Naive thymus-derived CD4-positive, alpha-beta T cell (primary cell): ENCODE results near the gene KIF27. TPM values are rescaled to one million over a fixed set of nuclear protein-coding genes. Genes with fewer than 3 reads are reported as not detected.
"Not testable (repeated sequence)": the region's sequence is repeated elsewhere in the genome, so short reads cannot be mapped to it uniquely, and the experiment has no call there.

Experiments
- ATAC-seq: fragments of 150-1000 bp; cut with Tn5 transposase; 2 replicates; pipeline ENCODE4 v1.10.0; 2021; ENCODE audit warnings: mild to moderate bottlenecking, moderate library complexity
- CTCF ChIA-PET: fragments of 350-600 bp; sonication (Branson Sonifier 250); formaldehyde crosslinking; loops from one replicate; lab custom pipeline; 2021; ENCODE audit warnings: antibody characterized with exemption; lab: Charles Lee
- POLR2A ChIA-PET: fragments of 350-600 bp; sonication (Branson Sonifier 250); formaldehyde crosslinking; loops from one replicate; lab custom pipeline; 2021; ENCODE audit warnings: antibody characterized with exemption, inconsistent platforms; lab: Charles Lee
- DNase-seq, 9 donors: peaks; one replicate each; pipeline versions ENCODE4 v3.0.0 to v3.0.0-alpha.2; 2020 to 2022; ENCODE audit warnings: mixed read lengths in 1 of 9
- H3K27ac ChIP-seq: one replicate; pipeline ENCODE4 v1.7.0; 2013; ENCODE audit warnings: mild to moderate bottlenecking, low read depth, low read length, moderate library complexity
- H3K27me3 ChIP-seq, 2 donors: one replicate each; pipeline ENCODE4 v1.7.0; 2013; ENCODE audit warnings: low read length in 2 of 2, mild to moderate bottlenecking in 2 of 2, moderate library complexity in 2 of 2; ENCODE audit not compliant: control insufficient read depth in 2 of 2, insufficient read depth in 2 of 2
- H3K36me3 ChIP-seq, 3 experiments: 1 replicate in 2 of 3; 2 replicates in 1 of 3; pipeline ENCODE4 v1.7.0; 2013; ENCODE audit warnings: low read length in 3 of 3, mild to moderate bottlenecking in 3 of 3, moderate library complexity in 1 of 3; ENCODE audit not compliant: insufficient read depth in 3 of 3, control insufficient read depth in 2 of 3
- H3K4me1 ChIP-seq, 2 donors: one replicate each; pipeline ENCODE4 v1.7.0; 2013; ENCODE audit warnings: low read length in 2 of 2, mild to moderate bottlenecking in 2 of 2, moderate library complexity in 1 of 2; ENCODE audit not compliant: control insufficient read depth in 2 of 2, insufficient read depth in 2 of 2
- H3K4me3 ChIP-seq: 2 replicates; pipeline ENCODE4 v1.7.0; 2013; ENCODE audit warnings: mild to moderate bottlenecking, low read length
- H3K9me3 ChIP-seq, 3 experiments: 1 replicate in 2 of 3; 2 replicates in 1 of 3; pipeline ENCODE4 v1.7.0; 2013; ENCODE audit warnings: low read length in 3 of 3; ENCODE audit not compliant: control insufficient read depth in 2 of 3
- H3K27ac Mint-ChIP-seq, 9 donors: one replicate each; pipeline ENCODE4 v1.8.0; 2020 to 2022; ENCODE audit warnings: mixed read lengths in 9 of 9, mild to moderate bottlenecking in 8 of 9, moderate library complexity in 5 of 9, inconsistent platforms in 2 of 9
- H3K27me3 Mint-ChIP-seq, 5 donors: one replicate each; pipeline ENCODE4 v1.8.0; 2021 to 2022; ENCODE audit warnings: mixed read lengths in 5 of 5, mild to moderate bottlenecking in 1 of 5
- H3K36me3 Mint-ChIP-seq, 5 donors: one replicate each; pipeline ENCODE4 v1.8.0; 2020 to 2022; ENCODE audit warnings: mixed read lengths in 5 of 5, mild to moderate bottlenecking in 3 of 5, inconsistent platforms in 1 of 5
- H3K4me1 Mint-ChIP-seq, 7 donors: one replicate each; pipeline ENCODE4 v1.8.0; 2020 to 2022; ENCODE audit warnings: mixed read lengths in 7 of 7, mild to moderate bottlenecking in 3 of 7, inconsistent platforms in 1 of 7
- H3K4me3 Mint-ChIP-seq, 10 donors: one replicate each; pipeline ENCODE4 v1.8.0; 2020 to 2022; ENCODE audit warnings: mild to moderate bottlenecking in 10 of 10, mixed read lengths in 10 of 10, moderate library complexity in 6 of 10, inconsistent platforms in 2 of 10
- H3K9me3 Mint-ChIP-seq, 11 donors: one replicate each; pipeline ENCODE4 v1.8.0; 2020 to 2022; ENCODE audit warnings: mixed read lengths in 11 of 11, mild to moderate bottlenecking in 4 of 11, inconsistent platforms in 1 of 11, moderate library complexity in 1 of 11
- intact Hi-C, 2 donors: fragments of 100-400 bp; cut with micrococcal nuclease; formaldehyde crosslinking; loops; one replicate each; pipeline ENCODE4 v1.15.1; 2023
- polyA plus RNA-seq, 2 donors: library from polyadenylated mRNA; unstranded; fragments of 300-500 nt; fragmentation: Illumina TruSeq; gene quantifications; one replicate each; pipeline ENCODE4 v1.2.3, GENCODE V29; 2021
- total RNA-seq, 6 experiments: library from RNA in 5 of 6; stranded (reverse) in 5 of 6; gene quantifications; 1 replicate in 5 of 6; 2 replicates in 1 of 6; pipeline ENCODE4 v1.2.3 and lab custom pipeline; 2021 to 2026

The KIF27 gene
- total and polyA plus RNA-seq, 7 experiments from 2014 or later = 1.3 to 6.7 (median 4.1) TPM

DNA sequence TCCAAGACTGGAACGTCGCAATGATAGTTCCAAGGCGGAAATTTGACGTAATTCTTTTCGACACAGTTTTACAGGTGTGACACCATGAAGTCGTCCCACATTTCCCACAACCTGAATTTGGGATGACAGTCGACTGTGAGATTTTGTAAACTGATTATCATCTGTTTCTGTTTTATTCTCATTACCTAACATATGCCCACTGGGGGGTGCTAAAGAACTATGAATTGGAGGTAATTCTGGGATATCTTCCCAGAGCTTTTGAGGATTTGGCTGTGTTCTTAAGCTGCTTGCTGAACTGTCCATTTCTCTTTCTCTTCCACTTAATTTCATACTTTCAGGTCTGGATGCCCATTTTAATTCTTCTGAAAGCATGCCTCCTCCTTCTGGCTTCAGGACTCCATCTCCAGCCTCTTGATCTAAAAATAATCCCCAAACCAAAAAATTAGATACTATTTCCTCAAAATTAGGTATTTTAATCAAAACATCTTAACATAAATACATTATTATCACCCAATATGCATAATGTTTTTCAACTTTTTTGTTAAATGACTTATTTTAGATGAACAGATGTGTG lies 84.1 kb downstream of the KIF27 start:
- H3K27ac Mint-ChIP-seq, H3K36me3 Mint-ChIP-seq, intact Hi-C loops: not testable (repeated sequence)

GRCh38 chr9:83830426-83831071 lies 90.7 kb downstream of the KIF27 start:
- POLR2A ChIA-PET, H3K4me3 Mint-ChIP-seq, H3K27ac Mint-ChIP-seq, H3K9me3 ChIP-seq, H3K4me1 Mint-ChIP-seq, H3K27me3 ChIP-seq, CTCF ChIA-PET, H3K4me1 ChIP-seq, H3K27ac ChIP-seq, ATAC-seq, intact Hi-C loops, DNase-seq, H3K4me3 ChIP-seq, H3K36me3 ChIP-seq, H3K36me3 Mint-ChIP-seq, H3K9me3 Mint-ChIP-seq: not testable (repeated sequence)
- H3K27me3 Mint-ChIP-seq = peaks cover 0 to 19% (median 0%) of the 10 kb centered on the region in 5 donors

More for the DNA sequence above, 84.1 kb downstream of the KIF27 start:
- H3K9me3 ChIP-seq, H3K9me3 Mint-ChIP-seq, POLR2A ChIA-PET, H3K36me3 ChIP-seq, H3K4me1 ChIP-seq, H3K4me1 Mint-ChIP-seq, H3K4me3 Mint-ChIP-seq, H3K27ac ChIP-seq, CTCF ChIA-PET, H3K27me3 Mint-ChIP-seq, DNase-seq, H3K4me3 ChIP-seq, H3K27me3 ChIP-seq, ATAC-seq: not testable (repeated sequence)

DNA sequence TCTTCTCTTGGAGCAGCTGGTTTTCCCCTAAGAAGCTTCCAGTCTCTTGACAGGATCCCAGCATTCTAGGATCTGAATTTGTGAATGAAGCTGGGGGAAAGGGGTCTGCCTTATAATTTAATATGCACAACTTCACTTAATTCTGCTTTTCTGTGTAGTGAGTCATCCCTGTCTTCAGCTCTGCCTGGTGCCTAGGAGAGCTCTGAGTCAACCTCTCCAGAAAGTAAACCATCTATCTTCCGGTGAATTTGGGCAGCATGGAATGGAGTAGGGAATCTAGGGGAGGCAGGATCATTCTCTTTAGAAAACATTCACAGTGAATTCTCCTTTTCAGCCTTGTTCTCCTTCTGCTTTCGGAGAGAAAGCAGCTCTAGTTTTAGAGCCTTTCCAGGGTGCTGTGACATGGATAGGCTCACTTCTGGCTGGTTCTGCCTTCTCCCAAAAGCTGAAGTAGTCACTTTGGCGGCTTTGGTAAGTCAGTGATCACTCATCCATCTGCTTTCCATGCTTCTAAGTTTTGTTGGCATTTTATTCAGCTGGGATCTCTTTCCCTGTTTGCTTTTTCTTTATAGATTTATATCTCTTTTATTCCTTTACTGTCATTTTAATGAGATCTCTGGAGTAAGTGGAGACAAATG lies 96.1 kb downstream of the KIF27 start:
- ATAC-seq, POLR2A ChIA-PET, DNase-seq, H3K36me3 Mint-ChIP-seq, H3K27ac ChIP-seq, H3K9me3 Mint-ChIP-seq, H3K27me3 ChIP-seq, H3K4me3 ChIP-seq, CTCF ChIA-PET, H3K36me3 ChIP-seq, H3K4me3 Mint-ChIP-seq, H3K27ac Mint-ChIP-seq, intact Hi-C loops, H3K4me1 ChIP-seq, H3K9me3 ChIP-seq, H3K4me1 Mint-ChIP-seq: not testable (repeated sequence)
- H3K27me3 Mint-ChIP-seq = peaks cover 0 to 20% (median 0%) of the 10 kb centered on the region in 5 donors

DNA sequence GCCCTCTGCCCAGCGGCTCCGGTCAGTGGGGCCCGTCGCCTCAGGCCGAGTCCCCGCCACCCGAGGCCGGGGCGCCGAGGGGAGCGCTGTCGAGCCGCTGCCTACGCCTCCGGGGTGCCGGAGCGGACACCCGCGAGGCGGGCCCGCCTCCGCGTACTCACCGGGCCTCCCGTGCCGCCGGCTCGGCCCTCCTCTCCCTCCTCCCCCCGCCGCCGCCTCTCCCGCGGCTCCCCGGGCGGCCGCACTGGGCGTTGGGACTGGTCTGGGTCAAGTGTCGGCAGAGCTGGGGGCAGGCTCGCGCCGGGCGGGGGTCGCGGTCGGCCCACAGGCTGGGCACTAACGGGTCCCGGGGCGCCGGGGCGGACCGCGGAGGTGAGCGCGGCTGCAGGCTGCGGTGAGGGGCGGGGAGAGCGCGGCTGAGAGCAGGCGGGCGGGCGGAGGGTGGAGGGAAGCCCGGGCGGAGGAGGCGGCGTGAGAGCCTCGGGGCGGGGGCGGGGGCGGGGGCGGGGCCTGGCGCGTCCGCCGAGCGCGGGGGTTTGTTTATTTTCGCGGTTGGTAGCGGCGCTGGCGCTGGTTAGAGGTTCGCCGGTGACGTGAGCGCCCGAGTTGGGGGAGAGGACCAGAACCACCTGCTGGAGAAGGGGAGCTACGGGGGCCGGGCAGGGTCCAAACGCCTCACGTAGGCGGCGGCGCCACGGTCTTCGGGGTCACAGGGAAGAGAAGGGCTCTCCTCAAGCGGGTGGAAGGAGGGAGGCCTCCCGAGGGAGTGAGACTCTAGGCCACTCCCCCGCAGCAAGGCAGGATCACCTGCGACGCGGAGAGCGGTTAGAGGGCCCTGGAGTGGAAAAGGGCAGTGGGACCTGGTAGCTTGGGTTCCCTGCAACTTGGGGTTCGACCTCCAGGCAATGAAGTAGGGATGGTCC lies 103.6 kb downstream of the KIF27 start, which contains the start of gene GKAP1:
Gene GKAP1, minus strand, starts transcription at position 414 of the 923 bp plus-strand sequence. CDS start 11,252 bp downstream, outside the sequence.
- H3K9me3 ChIP-seq, H3K27me3 ChIP-seq, H3K9me3 Mint-ChIP-seq, CTCF ChIA-PET, H3K36me3 ChIP-seq, H3K27me3 Mint-ChIP-seq, H3K36me3 Mint-ChIP-seq, H3K4me1 ChIP-seq: not testable (repeated sequence)
- Mint-ChIP-seq H3K27ac (peak within 1 kb of the TSS; percentile 70 to 95 (median 87)), H3K4me3 (peak within 1 kb of the TSS; percentile 74 to 90 (median 86)), H3K4me1 (peaks cover 3 to 21% (median 15%) of the 10 kb centered on the region in 7 donors)
- peak; percentile 93 for ATAC-seq
- Histone ChIP-seq H3K27ac (peak within 1 kb of the TSS; percentile 88), H3K4me3 (peak within 1 kb of the TSS; percentile 61)
- intact Hi-C loops = loop anchor here (1.0 to 10.0 kb wide), 8 partner anchors 104 to 1925 kb away; partner anchors contain the start of genes IDNK (in 2 of the 2), KIF27 (in 2 of the 2), AGTPBP1 (in 1 of the 2) and HNRNPK (in 1 of the 2)
- POLR2A ChIA-PET = interaction anchor here (0.7 to 1.0 kb wide), 2 partner anchors 109 to 111 kb away, joined by 5 to 6 read pairs; partner anchors contain the start of gene UBQLN1
- DNase-seq = peak; percentile 73 to 87 (median 84)

DNA sequence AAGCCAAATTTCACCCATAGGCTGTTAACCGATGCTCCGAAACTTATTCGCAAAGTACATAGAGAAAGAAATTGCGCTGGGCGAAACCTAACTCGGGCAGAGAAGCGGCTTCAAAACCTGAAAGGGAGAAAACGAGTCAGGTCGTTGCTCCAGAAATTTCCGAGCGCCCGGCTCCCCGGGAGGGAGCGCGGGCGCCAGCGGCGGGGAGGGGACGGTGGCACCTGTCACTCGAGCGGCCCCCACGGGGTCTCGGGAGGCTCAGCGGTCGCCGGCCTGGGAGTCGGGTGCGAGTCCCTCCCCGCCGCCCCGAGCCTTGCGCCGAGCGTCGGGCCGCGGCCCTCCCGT lies 104.2 kb downstream of the KIF27 start:
- CTCF ChIA-PET, H3K9me3 ChIP-seq, ATAC-seq, H3K4me1 ChIP-seq, H3K36me3 ChIP-seq, H3K9me3 Mint-ChIP-seq, H3K27me3 Mint-ChIP-seq, POLR2A ChIA-PET, H3K27me3 ChIP-seq: not testable (repeated sequence)
- Histone ChIP-seq H3K4me3 (peak overlapping the region; percentile 42), H3K27ac (peak overlapping the region; percentile 81)
- DNase-seq = peak in 3 of 9 donors; percentile 35 to 41 (median 38)
- intact Hi-C loops = loop anchor here (1.0 to 10.0 kb wide), 8 partner anchors 104 to 1925 kb away; partner anchors contain the start of genes IDNK (in 2 of the 2), KIF27 (in 2 of the 2), AGTPBP1 (in 1 of the 2) and HNRNPK (in 1 of the 2)
- H3K36me3 Mint-ChIP-seq = peaks cover 0 to 11% (median 4%) of the 10 kb centered on the region in 5 donors
- H3K27ac Mint-ChIP-seq = peak overlapping the region; percentile 70 to 95 (median 86)
- H3K4me1 Mint-ChIP-seq = peaks cover 3 to 21% (median 15%) of the 10 kb centered on the region in 7 donors
- peak overlapping the region; percentile 74 to 90 (median 86) for H3K4me3 Mint-ChIP-seq

DNA sequence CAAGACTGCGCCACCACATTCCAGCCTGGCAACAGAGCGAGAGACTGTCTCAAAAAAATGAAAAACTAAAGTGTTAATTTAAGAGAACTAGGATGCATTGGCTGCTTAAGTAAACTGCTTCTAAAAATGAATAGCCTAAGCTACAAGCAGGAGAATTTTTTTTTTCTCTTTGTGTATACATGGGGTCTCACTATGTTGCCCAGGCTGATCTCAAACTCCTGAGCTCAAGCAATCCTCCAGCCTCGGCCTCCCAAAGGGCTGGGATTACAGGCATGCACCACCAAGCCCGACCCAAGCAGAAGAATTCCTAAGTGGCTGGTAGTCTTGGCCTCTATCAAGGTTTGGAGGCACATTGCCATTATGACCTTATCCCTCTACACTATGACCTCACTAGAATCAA lies 106.1 kb downstream of the KIF27 start:
- H3K27ac Mint-ChIP-seq = not testable (repeated sequence)
- intact Hi-C loops = loop anchor here (5.0 to 10.0 kb wide), 4 partner anchors 167 to 1927 kb away; partner anchors contain the start of genes AGTPBP1 (in 1 of the 2), HNRNPK (in 1 of the 2), IDNK (in 1 of the 2) and RMI1 (in 1 of the 2)

More for the DNA sequence above, 106.1 kb downstream of the KIF27 start:
- Mint-ChIP-seq H3K4me3 (peak overlapping the region in 5 of 10 donors; percentile 12 to 48 (median 29)), H3K4me1 (peaks cover 5 to 21% (median 15%) of the 10 kb centered on the region in 7 donors), H3K36me3 (peaks cover 0 to 14% (median 4%) of the 10 kb centered on the region in 5 donors)
- DNase-seq, CTCF ChIA-PET, H3K4me3 ChIP-seq, H3K36me3 ChIP-seq, H3K9me3 Mint-ChIP-seq, H3K27ac ChIP-seq, H3K9me3 ChIP-seq, H3K27me3 ChIP-seq, ATAC-seq, H3K27me3 Mint-ChIP-seq, H3K4me1 ChIP-seq: not testable (repeated sequence)
- POLR2A ChIA-PET = interaction anchor here (0.7 kb wide), 1 partner anchor 59 kb away, joined by 3 read pairs; no protein-coding TSS in a partner anchor
